GM23338 (cell line): ENCODE measurements around the gene PPCDC. TPM values are rescaled to one million over a fixed set of nuclear protein-coding genes. Genes with fewer than 3 reads are reported as not detected.

ENCODE experiments used
- CTCF ChIP-seq, 2 experiments: fragments of 200-600 bp in 1 of 2; sonication (generic) in 1 of 2; conservative IDR thresholded peaks; 2 replicates each; pipeline versions ENCODE4 v1.5.1 to v1.6.1; 2016 to 2017; ENCODE audit warnings: antibody characterized with exemption in 2 of 2, low read depth in 2 of 2, mild to moderate bottlenecking in 2 of 2, moderate library complexity in 1 of 2
- EZH2 ChIP-seq: fragments of 200-600 bp; sonication (generic); IDR thresholded peaks from one replicate; pipeline ENCODE4 v1.8.0; 2017; ENCODE audit warnings: antibody characterized with exemption, mild to moderate bottlenecking, low read depth; ENCODE audit not compliant: unreplicated experiment
- REST ChIP-seq: IDR thresholded peaks from one replicate; pipeline ENCODE4 v1.6.1; 2018; ENCODE audit warnings: antibody characterized with exemption; ENCODE audit not compliant: unreplicated experiment
- STAT1 ChIP-seq: IDR thresholded peaks from one replicate; pipeline ENCODE4 v1.6.1; 2016; ENCODE audit warnings: antibody characterized with exemption; ENCODE audit not compliant: unreplicated experiment
- ZNF331 ChIP-seq: fragments of 250-450 bp; sonication (Bioruptor Pico); IDR thresholded peaks from 2 replicates; pipeline ENCODE4 v1.5.0; 2020; ENCODE audit warnings: low read depth, mild to moderate bottlenecking, moderate library complexity
- ZNF462 ChIP-seq: fragments of 250-450 bp; sonication (Bioruptor Pico); IDR thresholded peaks from 2 replicates; pipeline ENCODE4 v1.5.0; 2020; ENCODE audit warnings: mild to moderate bottlenecking, moderate library complexity
- polyA plus RNA-seq: library from polyadenylated mRNA; unstranded; fragments of >200 nt; fragmentation: Nextera tagmentation; extraction: Ambion mirVana; gene quantifications from 2 replicates; pipeline ENCODE4 v1.2.1, GENCODE V29; 2016
- total RNA-seq: library from RNA; depleted of rRNA; stranded (reverse); fragments of >200 nt; shearing (Covaris generic); gene quantifications from 2 replicates; pipeline ENCODE4 v1.2.3, GENCODE V29; 2014

The PPCDC gene
- total and polyA plus RNA-seq, 2 experiments from 2014 or later: 17.8 to 40.2 TPM

GRCh38 chr15:75065467-75065850, 42.1 kb downstream of the PPCDC start (continued):
- no peak for TF ChIP-seq ZNF462 (CRISPR knock-in tag)
- TF ChIP-seq REST: no peak
- TF ChIP-seq EZH2: no peak
- no peak for TF ChIP-seq STAT1
- TF ChIP-seq ZNF331 (CRISPR knock-in tag): no peak
- no peak for TF ChIP-seq CTCF (conservative IDR thresholded peaks at IDR 0.05; ENCODE audit: low read depth in 2 of 2)
